ENCODE data around the gene JMJD6.
"Not testable (repeated sequence)": the region's sequence is repeated elsewhere in the genome, so short reads cannot be mapped to it uniquely, and the experiment has no call there.

JMJD6 gene

GRCh38 chr17:76727745-76728456 is 1.5 kb upstream of the JMJD6 start:
- TF ChIP-seq CTCF (IDR thresholded peaks at IDR 0.05; ENCODE audit: low read depth, low read length): no peak
- H3K4me3 ChIP-seq (ENCODE audit: low read depth, low read length): peak overlapping the region; percentile 61

DNA sequence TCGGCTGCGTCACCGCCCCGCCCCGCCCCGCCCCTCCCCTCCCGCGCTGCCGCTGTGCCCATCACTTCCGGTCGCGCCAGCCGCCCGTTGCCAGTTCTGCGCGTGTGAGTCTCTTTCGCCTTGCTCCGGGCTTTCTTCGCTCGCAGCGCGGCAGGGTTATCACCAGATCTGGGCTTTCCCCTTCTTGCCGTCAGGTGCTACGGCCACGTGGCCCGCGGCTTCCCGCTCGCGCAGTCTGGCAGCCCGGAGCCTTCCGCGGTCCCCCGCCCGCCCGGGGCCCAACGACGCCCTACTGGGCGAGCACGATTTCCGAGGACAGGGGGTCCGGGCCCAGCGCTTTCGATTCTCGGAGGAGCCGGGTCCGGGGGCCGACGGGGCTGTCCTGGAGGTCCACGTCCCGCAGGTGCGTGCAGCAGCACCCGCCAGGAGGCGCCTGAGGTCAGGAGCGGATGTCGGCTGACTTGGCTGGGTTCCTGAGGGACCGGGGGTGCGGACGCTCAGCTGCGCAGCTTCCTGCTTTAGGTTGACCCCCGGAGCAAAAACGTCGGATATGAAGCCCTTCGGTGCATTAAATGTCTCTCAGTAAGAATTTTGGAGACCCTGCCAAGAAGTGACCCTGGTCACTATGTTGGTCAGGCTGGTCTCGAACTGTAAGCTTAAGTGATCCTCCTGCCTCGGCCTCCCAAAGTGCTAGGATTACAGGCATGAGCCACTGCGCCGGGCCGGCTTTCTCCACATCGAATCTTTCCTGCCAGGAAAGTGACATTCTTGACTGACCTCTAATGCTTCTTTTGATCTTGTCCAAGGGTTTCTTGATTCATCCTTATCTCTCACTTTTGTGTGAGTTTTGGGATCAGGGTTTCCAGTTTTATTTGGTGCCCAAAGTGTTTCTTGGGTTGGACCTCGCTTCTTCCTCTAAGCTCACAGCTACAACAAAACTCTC is 641 bp upstream of the JMJD6 start, which contains the start of gene METTL23:
TSS of gene METTL23 (plus strand) at position 64 of the 943 bp plus-strand sequence. CDS start 2,872 bp downstream, outside the sequence.
- H3K4me3 ChIP-seq (ENCODE audit: low read depth, low read length): peak within 1 kb of the TSS; percentile 61
- peak; percentile 71 for TF ChIP-seq CTCF (IDR thresholded peaks at IDR 0.05; ENCODE audit: low read depth, low read length)

DNA sequence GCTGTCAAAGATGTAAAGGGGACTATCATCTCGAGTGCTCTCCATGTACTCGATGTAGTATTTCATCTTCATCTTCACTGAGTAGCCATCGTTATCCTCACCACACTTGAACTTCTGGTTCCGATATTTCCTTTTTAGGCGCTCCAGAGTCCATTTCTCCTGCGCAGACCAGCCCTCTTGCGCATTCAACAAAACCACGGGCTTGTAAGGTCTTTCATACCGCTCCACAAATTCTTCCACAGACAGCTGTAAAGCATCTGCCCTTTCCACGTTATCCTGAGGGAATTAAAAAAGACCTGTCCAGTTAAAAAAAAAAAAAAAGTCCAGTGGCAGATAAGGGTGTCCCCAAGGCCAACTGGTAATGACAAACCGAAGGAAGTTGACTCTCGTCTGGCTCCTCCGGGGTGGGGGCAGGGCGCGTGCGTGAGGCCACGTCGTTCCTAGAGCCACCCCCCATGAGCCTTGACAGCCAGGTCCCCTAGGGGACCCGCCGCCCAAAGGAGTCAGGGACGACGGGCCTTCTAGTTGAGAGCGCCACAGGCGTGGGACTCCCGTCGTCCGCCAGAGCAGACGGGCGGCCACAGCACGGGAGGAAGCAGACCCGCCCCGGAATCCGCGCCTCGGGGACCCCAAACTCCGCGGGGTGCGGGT is 701 bp downstream of the JMJD6 start:
- peak overlapping the region; percentile 61 for H3K4me3 ChIP-seq (ENCODE audit: low read depth, low read length)
- TF ChIP-seq CTCF (IDR thresholded peaks at IDR 0.05; ENCODE audit: low read depth, low read length): no peak

- TF ChIP-seq CTCF (IDR thresholded peaks at IDR 0.05; ENCODE audit: low read depth, low read length): no peak
- no peak overlapping the region for H3K4me3 ChIP-seq (ENCODE audit: low read depth, low read length)
These were observed 2.6 kb downstream of the JMJD6 start for GRCh38 chr17:76723812-76724211.

DNA sequence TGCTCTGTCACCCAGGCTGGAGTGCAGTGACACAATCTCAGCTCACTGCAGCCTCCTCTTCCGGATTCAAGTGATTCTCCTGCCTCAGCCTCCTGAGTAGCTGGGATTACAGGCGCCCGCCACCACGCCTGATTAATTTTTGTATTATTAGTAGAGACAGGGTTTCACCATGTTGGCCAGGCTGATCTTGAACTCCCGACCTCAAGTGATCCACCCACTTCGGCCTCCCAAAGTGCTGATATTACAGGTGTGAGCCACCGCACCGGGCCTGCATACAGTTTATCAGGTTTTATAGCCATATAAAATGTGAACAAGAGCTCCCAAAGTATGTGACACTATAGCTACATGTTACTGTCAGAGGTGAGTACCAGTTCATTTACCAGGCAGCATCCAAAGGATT is 3.4 kb downstream of the JMJD6 start:
- H3K4me3 ChIP-seq (ENCODE audit: low read depth, low read length): not testable (repeated sequence)

DNA sequence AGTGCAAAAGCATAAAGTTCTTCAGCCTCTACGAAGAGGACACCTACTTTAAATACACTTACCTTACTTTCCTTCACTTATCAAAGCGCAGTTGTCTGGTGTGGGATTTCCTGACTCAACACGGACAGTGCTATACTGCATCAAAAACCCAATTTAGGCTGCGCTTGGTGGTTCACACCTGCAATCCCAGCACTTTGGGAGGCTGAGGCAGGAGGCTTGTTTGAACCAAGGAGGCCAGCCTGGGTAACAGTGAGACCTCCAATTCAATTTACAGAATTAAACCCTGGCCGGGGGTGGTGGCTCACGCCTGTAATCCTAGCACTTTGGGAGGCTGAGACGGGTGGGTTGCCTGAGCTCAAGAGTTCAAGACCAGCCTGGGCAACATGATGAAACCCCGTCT is 4.1 kb downstream of the JMJD6 start:
- H3K4me3 ChIP-seq (ENCODE audit: low read depth, low read length): no peak overlapping the region
- no peak for TF ChIP-seq CTCF (IDR thresholded peaks at IDR 0.05; ENCODE audit: low read depth, low read length)

DNA sequence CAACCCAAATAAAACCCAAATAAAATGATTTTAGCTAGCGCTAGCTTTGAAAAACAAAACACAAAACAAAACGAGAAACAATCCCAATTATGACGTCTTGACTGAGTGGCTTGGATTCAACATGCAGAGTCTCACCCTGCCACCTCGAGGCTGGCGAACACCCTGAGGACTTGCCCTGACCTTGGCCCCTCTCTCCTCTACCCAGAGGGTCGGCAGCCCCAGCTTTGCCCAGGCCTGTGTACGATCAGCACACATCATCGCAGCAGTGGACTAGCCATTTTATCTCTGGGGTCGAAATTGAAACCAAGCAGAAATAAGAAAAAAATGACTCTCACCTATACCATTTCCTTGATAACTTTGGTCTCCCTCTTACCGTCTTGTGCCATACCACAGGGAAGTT is 4.9 kb downstream of the JMJD6 start:
- TF ChIP-seq CTCF (IDR thresholded peaks at IDR 0.05; ENCODE audit: low read depth, low read length): no peak
- H3K4me3 ChIP-seq (ENCODE audit: low read depth, low read length): no peak overlapping the region

Measured in WI38 (cell line).